DND-41 (cell line): Measurements from ENCODE around the gene RUNX1.

ENCODE experiments used
- CTCF ChIP-seq: IDR thresholded peaks from 2 replicates; pipeline ENCODE4 v1.5.1; 2012; ENCODE audit warnings: borderline replicate concordance, low read length, moderate library complexity, mild to moderate bottlenecking; ENCODE audit not compliant: poor library complexity, severe bottlenecking; ENCODE audit errors: extremely low read depth
- EZH2 ChIP-seq: IDR thresholded peaks from 3 replicates; pipeline ENCODE4 v1.6.1; 2012; ENCODE audit warnings: borderline replicate concordance, low read depth, mild to moderate bottlenecking, moderate library complexity, low read length, inconsistent platforms; ENCODE audit not compliant: severe bottlenecking

- TF ChIP-seq CTCF (no peak), EZH2 (no peak)
Measured at GRCh38 chr21:34826836-34827235, 222.3 kb downstream of the RUNX1 start.
